Mesothelial cell of epicardium (in vitro differentiated cells): ENCODE data around the gene GATD1. TPM values are rescaled to one million over a fixed set of nuclear protein-coding genes. Genes with fewer than 3 reads are reported as not detected.

Experiments
- DNase-seq, 2 experiments: peaks; one replicate each; pipeline ENCODE4 v3.0.0; 2021; ENCODE audit warnings: low spot score in 2 of 2; ENCODE audit not compliant: unreplicated experiment in 2 of 2
- H3K27ac Mint-ChIP-seq: 2 replicates; pipeline ENCODE4 v1.8.0; 2021; ENCODE audit warnings: mixed read lengths
- H3K27me3 Mint-ChIP-seq: 2 replicates; pipeline ENCODE4 v1.8.0; 2021; ENCODE audit warnings: low read depth, mixed read lengths
- H3K36me3 Mint-ChIP-seq: 2 replicates; pipeline ENCODE4 v1.8.0; 2021; ENCODE audit warnings: mixed read lengths
- H3K4me1 Mint-ChIP-seq: 2 replicates; pipeline ENCODE4 v1.8.0; 2021; ENCODE audit warnings: mixed read lengths
- H3K4me3 Mint-ChIP-seq: 2 replicates; pipeline ENCODE4 v1.8.0; 2021; ENCODE audit warnings: mild to moderate bottlenecking, moderate library complexity, mixed read lengths
- H3K9me3 Mint-ChIP-seq: 2 replicates; pipeline ENCODE4 v1.8.0; 2021; ENCODE audit warnings: mixed read lengths
- total RNA-seq: library from RNA; stranded (reverse); gene quantifications from 3 replicates; pipeline ENCODE4 v1.2.1, GENCODE V29; 2021
- TF ChIP-seq, protein P1 (sequence below): fragments of 200-600 bp; sonication (generic); IDR thresholded peaks from one replicate; pipeline ENCODE4 v1.5.0; 2021; ENCODE audit warnings: antibody characterized with exemption; ENCODE audit not compliant: unreplicated experiment

The GATD1 gene
- total RNA-seq, 1 donor from 2014 or later, result 91.2 TPM

DNA sequence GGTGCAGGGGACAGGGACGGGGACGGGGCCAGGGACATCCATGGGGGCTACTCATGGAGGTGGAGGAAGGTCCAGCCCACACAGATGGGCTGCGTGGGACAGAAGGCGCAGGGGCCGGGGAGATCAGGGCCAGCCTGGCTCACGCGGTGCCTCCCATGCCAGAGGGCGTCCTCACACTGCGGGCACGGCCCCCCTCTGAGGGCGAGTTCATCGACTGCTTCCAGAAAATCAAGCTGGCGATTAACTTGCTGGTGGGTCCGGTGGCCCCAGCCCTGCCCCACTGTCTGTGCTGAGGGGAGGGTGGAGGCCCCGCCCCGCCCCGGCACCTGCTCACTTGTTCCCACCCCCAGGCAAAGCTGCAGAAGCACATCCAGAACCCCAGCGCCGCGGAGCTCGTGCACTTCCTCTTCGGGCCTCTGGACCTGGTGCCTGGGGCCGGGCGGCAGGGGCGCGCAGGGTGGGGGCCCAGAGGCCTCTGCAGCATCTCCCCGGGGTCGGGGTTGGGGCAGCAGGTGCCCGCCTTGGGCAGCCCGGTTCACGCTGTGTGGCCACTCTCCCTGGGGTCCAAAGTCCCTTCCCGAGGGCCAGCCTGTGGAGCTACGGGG lies 55.4 kb downstream of the GATD1 start:
- H3K9me3 Mint-ChIP-seq, result no peaks in the 10 kb centered on the region
- peaks cover 31% of the 10 kb centered on the region for H3K27me3 Mint-ChIP-seq
- no peak overlapping the region for H3K27ac Mint-ChIP-seq
- DNase-seq, result no peak
- H3K4me3 Mint-ChIP-seq, result no peak overlapping the region
- TF ChIP-seq, protein P1, sequence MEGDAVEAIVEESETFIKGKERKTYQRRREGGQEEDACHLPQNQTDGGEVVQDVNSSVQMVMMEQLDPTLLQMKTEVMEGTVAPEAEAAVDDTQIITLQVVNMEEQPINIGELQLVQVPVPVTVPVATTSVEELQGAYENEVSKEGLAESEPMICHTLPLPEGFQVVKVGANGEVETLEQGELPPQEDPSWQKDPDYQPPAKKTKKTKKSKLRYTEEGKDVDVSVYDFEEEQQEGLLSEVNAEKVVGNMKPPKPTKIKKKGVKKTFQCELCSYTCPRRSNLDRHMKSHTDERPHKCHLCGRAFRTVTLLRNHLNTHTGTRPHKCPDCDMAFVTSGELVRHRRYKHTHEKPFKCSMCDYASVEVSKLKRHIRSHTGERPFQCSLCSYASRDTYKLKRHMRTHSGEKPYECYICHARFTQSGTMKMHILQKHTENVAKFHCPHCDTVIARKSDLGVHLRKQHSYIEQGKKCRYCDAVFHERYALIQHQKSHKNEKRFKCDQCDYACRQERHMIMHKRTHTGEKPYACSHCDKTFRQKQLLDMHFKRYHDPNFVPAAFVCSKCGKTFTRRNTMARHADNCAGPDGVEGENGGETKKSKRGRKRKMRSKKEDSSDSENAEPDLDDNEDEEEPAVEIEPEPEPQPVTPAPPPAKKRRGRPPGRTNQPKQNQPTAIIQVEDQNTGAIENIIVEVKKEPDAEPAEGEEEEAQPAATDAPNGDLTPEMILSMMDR, result no peak
- H3K4me1 Mint-ChIP-seq, result peaks cover 2% of the 10 kb centered on the region
- H3K36me3 Mint-ChIP-seq, result peaks cover 12% of the 10 kb centered on the region

DNA sequence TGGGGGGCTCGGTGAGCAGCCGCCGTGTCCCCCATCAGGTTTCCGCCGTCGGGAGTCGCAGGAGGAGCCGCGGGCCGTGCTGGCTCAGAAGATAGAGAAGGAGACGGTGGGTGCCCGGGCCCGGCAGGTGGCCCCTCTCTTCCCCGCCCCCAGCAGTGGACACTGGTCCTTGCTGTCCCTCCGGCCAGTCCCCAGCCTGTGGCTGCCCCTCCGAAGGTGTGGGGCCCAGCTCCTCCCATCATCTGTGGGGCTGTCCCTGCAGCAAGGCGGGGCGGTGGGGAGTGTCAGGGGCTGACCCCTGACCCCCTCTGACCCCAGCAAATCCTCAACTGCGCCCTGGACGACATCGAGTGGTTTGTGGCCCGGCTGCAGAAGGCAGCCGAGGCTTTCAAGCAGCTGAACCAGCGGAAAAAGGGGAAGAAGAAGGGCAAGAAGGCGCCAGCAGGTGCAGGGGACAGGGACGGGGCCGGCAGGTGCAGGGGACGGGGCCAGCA lies 56.0 kb downstream of the GATD1 start:
- no peak for DNase-seq
- Mint-ChIP-seq H3K4me1 (no peaks in the 10 kb centered on the region), H3K27ac (no peak overlapping the region), H3K4me3 (no peak overlapping the region), H3K9me3 (no peaks in the 10 kb centered on the region), H3K27me3 (peaks cover 31% of the 10 kb centered on the region), H3K36me3 (peaks cover 16% of the 10 kb centered on the region)
- TF ChIP-seq, protein P1, result no peak

DNA sequence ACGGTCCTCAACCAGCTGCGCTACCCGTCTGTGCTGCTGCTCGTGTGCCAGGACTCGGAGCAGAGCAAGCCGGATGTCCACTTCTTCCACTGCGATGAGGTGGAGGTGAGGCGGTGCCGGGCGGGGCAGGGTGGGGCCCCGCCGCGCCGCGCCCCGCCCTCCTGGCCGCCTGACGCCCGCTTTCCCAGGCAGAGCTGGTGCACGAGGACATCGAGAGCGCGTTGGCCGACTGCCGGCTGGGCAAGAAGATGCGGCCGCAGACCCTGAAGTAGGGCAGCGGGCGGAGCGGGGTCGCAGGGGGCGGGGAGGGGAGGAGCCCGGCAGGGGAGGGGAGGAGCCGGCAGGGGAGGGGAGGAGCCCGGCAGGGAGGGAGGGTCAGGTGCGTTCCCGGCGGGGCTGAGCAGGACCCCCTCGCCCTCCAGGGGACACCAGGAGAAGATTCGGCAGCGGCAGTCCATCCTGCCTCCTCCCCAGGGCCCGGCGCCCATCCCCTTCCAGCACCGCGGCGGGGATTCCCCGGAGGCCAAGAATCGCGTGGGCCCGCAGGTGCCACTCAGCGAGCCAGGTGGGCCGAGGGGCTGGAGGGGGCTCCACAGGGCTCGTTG lies 56.5 kb downstream of the GATD1 start:
- Mint-ChIP-seq H3K27ac (no peak overlapping the region), H3K27me3 (peaks cover 31% of the 10 kb centered on the region), H3K4me1 (no peaks in the 10 kb centered on the region), H3K9me3 (no peaks in the 10 kb centered on the region), H3K4me3 (no peak overlapping the region), H3K36me3 (peaks cover 17% of the 10 kb centered on the region)
- TF ChIP-seq, protein P1, result no peak
- DNase-seq, result no peak

DNA sequence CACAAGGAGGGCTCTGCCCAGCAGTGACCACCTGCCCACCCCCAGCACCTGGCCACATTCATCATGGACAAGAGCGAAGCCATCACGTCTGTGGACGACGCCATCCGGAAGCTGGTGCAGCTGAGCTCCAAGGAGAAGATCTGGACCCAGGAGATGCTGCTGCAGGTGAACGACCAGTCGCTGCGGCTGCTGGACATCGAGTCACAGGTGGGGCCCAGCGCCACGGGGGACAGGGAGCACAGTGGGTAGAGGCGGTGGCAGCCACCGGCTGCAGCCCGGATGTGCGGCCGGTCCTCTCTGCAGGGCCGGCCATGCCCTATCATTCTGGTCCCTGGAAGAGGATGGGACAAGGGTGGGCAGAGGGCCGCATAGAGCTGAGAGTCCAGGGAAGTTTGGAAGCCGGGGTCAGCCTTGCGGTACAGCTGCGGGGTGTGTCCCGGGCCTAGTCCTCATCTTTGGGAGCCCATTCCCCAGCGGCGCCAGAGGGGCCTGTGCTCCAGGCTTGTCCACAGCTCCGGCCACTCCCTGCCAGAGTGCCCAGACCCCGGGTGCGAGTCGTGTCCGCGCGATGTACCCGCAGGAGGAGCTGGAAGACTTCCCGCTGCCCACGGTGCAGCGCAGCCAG lies 57.2 kb downstream of the GATD1 start:
- Mint-ChIP-seq H3K4me3 (no peak overlapping the region), H3K27ac (no peak overlapping the region), H3K36me3 (peaks cover 20% of the 10 kb centered on the region), H3K4me1 (no peaks in the 10 kb centered on the region), H3K9me3 (peaks cover 3% of the 10 kb centered on the region), H3K27me3 (peaks cover 28% of the 10 kb centered on the region)
- no peak for DNase-seq
- TF ChIP-seq, protein P1, result no peak

DNA sequence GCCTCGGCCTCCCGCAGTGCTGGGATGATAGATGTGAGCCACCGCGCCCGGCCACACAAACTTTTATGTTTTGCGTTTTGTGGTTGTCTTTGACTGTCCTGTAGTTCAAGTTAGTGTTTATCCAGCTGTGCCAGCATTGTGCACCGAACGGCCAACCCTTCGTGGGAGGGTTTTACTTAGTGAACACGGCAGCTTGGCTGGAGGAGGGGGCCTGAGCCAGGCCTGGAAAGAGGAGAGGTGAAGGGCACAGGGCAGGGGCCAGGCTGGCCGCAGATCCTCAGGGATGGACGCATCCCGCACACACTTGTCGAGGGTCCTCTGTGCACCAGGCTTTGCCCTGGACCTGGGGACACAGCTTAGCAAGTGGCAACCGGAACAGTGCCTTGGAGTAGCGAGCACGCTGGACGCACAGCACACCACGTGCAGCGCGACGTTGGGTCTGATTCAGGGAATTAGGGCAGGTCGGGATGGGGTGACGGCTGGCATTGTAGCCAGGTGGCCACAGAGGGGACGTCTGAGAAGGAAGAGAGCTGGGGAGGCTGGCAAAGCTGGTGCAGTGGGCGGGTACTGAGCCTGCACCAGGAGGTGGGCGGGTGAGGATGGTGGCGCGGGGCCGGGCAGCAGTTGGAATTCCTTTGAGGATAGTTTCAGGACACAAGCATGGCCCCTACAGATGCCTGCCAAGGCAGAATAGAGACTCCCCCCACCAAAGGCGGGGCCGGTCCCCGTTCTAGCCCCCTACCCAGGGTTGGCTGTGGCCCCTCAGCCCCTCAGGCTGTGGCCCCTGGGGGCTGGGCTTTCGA lies 57.9 kb downstream of the GATD1 start:
- Mint-ChIP-seq H3K27ac (no peak overlapping the region), H3K27me3 (peaks cover 22% of the 10 kb centered on the region), H3K9me3 (peaks cover 8% of the 10 kb centered on the region), H3K4me3 (no peak overlapping the region), H3K36me3 (peaks cover 23% of the 10 kb centered on the region), H3K4me1 (no peaks in the 10 kb centered on the region)
- DNase-seq, result no peak
- TF ChIP-seq, protein P1, result no peak

Other genes starting within 250 kb of the GATD1 start
- 35.1 to 41.5 TPM (median 39.3 TPM) in 3 replicates for gene HRAS, start 241.9 kb downstream of the GATD1 start, total RNA-seq
- gene LRRC56, start 240.0 kb downstream of the GATD1 start, total RNA-seq, result 3.0 to 3.4 TPM (median 3.2 TPM) in 3 replicates
- gene LMNTD2, start 216.7 kb downstream of the GATD1 start, total RNA-seq, result 16.5 to 17.4 TPM (median 16.6 TPM) in 3 replicates
- 29.3 to 32.3 TPM (median 32.1 TPM) in 3 replicates for gene RASSF7, start 216.5 kb downstream of the GATD1 start, total RNA-seq
- 48.2 to 51.1 TPM (median 49.7 TPM) in 3 replicates for gene PHRF1, start 201.0 kb downstream of the GATD1 start, total RNA-seq
- 20.8 to 24.5 TPM (median 21.9 TPM) in 3 replicates for gene IRF7, start 161.5 kb downstream of the GATD1 start, total RNA-seq
- 0.27 to 0.58 TPM (median 0.34 TPM) in 3 replicates for gene CDHR5, start 152.5 kb downstream of the GATD1 start, total RNA-seq
- gene SCT, start 150.3 kb downstream of the GATD1 start, total RNA-seq, result 1.2 to 1.7 TPM (median 1.3 TPM) in 3 replicates
- 2.1 to 3.1 TPM (median 2.5 TPM) in 3 replicates for gene DRD4, start 140.2 kb downstream of the GATD1 start, total RNA-seq
- gene DEAF1, start 82.3 kb downstream of the GATD1 start, total RNA-seq, result 59.6 to 64.9 TPM (median 64.0 TPM) in 3 replicates
- 25.7 to 30.7 TPM (median 28.7 TPM) in 3 replicates for gene TMEM80, start 81.7 kb downstream of the GATD1 start, total RNA-seq
- 105 to 112 TPM (median 111 TPM) in 3 replicates for gene EPS8L2, start 71.3 kb downstream of the GATD1 start, total RNA-seq
- 86.9 to 97.5 TPM (median 89.7 TPM) in 3 replicates for gene TALDO1, start 30.0 kb downstream of the GATD1 start, total RNA-seq
- not detected in 3 replicates for gene CEND1, start 12.6 kb upstream of the GATD1 start, total RNA-seq
- 34.3 to 37.2 TPM (median 35.7 TPM) in 3 replicates for gene SLC25A22, start 20.8 kb upstream of the GATD1 start, total RNA-seq
- gene PIDD1, start 27.7 kb upstream of the GATD1 start, total RNA-seq, result 40.1 to 43.7 TPM (median 43.1 TPM) in 3 replicates
- 1,651 to 1,738 TPM (median 1,657 TPM) in 3 replicates for gene RPLP2, start 32.5 kb upstream of the GATD1 start, total RNA-seq
- gene PNPLA2, start 41.4 kb upstream of the GATD1 start, total RNA-seq, result 41.3 to 50.9 TPM (median 50.0 TPM) in 3 replicates
- 9.9 to 10.6 TPM (median 10.0 TPM) in 3 replicates for gene CRACR2B, start 50.4 kb upstream of the GATD1 start, total RNA-seq
- gene CD151, start 55.5 kb upstream of the GATD1 start, total RNA-seq, result 125 to 142 TPM (median 140 TPM) in 3 replicates
- gene POLR2L, start 65.0 kb upstream of the GATD1 start, total RNA-seq, result 78.7 to 80.2 TPM (median 79.8 TPM) in 3 replicates
- 94.1 to 98.8 TPM (median 96.6 TPM) in 3 replicates for gene TSPAN4, start 65.4 kb upstream of the GATD1 start, total RNA-seq
- gene CHID1, start 133.3 kb upstream of the GATD1 start, total RNA-seq, result 88.3 to 95.9 TPM (median 95.4 TPM) in 3 replicates
- 74.9 to 89.1 TPM (median 86.6 TPM) in 3 replicates for gene AP2A2, start 148.4 kb upstream of the GATD1 start, total RNA-seq